GM18870 (cell line): ENCODE data around the gene OR6B1.
"Not testable (repeated sequence)": the region's sequence is repeated elsewhere in the genome, so short reads cannot be mapped to it uniquely, and the experiment has no call there.

Experiments used
- ATAC-seq: cut with Tn5 transposase; IDR thresholded peaks from one replicate; pipeline ENCODE4 v1.9.1; 2021; ENCODE audit warnings: moderate library complexity; ENCODE audit not compliant: unreplicated experiment

OR6B1 gene

DNA sequence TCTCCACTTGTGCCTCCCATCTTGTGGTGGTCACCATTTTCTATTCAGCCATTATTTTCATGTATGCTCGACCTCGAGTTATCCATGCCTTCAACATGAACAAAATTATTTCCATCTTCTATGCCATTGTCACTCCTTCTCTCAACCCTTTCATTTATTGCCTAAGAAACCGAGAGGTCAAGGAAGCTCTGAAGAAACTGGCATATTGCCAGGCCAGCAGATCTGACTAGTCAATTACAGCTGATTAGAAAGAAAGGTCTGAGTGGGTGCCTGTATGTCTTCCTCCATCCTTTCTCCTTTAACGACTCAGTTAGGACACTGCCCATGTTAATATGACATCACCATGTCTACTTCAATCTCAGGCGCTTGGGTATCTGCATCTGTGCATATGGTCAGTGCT, 4.6 kb downstream of the OR6B1 start:
- ATAC-seq, result no peak

DNA sequence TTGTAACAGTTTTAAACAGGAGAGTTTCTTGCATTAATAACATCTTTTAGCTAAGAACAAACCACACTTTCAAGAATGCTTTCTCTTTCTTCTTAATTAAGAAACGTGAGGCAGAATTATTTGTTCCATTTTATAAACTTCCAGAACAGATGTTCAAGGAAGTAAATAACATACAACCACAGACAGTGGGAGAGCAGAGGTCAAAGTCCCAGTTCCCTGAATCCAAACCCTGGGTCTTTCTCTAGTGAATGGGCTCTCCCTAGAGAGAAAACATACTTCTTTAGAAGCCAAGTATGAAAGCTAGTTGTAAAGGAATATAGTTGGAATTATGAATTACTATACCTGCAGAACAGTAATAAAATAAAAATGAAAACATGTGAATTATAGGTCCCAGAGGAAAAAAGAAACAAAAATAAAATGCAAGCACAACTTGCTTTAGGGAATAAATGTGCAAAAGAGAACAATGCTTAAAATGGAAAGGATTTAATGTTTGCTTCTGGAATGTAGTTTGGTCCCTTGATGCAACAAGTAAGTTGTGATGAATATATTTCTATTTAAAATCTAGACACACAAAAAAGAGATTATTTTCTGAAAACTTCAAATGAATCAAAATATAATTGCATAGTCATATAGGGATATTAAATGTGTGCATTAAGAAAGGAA, 6.0 kb downstream of the OR6B1 start:
- ATAC-seq, result no peak

DNA sequence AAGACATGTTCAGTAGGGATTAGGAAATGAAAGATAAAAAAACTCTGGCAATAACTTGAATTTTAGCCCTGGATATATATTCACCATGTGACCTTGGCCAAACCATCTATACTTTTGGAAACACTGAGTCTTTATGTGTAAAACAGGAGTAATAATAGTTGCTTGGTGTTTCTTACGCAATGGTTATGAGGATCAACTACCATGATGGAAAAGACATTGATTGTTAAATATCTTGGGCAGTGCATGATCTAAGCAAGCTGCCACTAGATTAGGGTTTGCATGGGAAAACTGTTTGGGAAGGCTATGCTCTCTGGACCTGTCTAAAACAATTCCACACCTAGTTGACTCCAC, 6.5 kb downstream of the OR6B1 start:
- ATAC-seq, result no peak

DNA sequence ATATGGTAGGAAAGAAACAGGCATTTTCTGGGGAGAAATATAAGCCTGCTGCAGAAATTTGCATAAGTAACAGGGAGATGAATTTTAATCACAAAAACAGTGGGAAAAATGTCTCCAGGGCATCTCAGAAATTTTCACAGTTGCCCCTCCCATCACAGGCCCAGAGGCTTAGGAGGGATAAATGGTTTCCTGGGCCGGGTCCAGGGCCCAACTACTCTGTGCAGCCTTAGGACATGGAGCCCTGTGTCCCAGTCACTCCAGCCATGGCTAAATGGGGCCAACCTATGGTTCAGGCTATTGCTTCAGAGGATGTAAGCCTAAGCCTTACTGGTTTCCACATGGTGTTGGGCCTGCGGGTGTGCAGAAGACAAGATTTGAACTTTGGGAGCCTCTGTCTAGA, 9.2 kb downstream of the OR6B1 start:
- no peak for ATAC-seq

DNA sequence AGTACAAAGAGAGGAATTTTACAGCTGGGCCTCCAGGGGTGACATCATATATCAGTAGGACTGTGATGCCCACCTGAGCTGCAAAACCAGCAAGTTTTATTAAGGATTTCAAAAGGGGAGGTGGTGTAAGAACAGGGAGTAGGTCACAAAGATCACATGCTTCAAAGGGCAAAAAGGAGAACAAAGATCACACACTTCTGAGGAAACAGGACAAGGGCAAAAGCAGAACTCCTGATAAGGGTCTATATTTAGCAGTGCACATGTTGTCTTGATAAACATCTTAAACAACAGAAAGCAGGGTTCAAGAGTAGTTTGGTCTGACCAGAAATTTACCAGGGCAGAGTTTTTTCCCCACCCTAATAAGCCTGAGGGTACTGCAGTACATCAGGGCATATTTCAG, 9.9 kb downstream of the OR6B1 start:
- not testable (repeated sequence) for ATAC-seq

DNA sequence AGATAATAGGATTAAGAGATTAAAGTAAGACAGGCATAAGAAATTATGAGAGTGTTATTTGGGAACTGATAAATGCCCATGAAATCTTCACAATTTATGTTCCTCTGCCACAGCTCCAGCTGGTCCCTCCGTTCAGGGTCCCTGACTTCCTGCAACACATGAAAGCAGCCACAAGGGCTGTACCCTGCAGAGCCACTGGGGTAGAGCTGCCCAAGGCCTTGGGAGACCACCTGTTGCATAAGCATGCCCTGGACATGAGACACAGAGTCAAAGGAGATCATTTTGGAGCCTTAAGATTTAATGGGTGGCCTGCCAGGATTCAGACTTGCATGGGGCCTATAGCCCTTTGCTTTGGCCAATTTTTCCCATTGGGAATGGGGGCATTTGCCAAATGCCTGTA, 10.7 kb downstream of the OR6B1 start:
- not testable (repeated sequence) for ATAC-seq

DNA sequence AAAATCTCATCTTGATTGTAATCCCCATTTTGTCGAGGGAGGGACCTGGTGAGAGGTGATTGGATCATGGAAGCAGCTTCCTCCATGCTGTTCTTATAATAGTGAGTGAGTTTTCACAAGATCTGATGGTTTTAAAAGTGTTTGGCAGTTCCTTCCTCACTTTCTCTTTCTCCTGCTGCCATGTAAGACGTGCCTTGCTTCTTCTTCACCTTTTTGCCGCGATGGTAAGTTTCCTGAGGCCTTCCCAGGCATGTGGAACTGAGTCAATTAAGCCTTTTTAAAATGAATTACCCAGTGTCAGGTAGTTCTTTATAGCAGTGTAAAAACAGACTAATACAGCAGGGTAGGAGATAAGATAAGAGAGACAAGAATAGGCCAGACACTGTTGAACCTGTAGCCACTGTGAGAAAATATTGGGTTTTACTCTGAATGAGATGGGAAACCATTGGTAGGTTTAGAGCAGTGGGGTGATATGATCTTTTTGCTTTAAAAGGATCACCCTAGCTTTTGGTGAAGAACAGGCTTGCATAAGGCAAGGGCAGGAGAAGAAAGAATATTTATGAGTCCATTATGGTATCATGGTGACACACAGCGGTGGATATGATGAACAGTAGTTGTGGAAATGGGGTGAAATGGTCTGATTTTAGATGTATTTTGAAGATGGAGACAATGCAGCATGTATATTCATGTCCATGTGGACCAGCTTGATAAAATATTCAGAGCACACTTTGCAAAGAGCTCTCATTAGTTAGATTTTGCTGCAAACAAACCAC, 11.5 kb downstream of the OR6B1 start:
- no peak for ATAC-seq

DNA sequence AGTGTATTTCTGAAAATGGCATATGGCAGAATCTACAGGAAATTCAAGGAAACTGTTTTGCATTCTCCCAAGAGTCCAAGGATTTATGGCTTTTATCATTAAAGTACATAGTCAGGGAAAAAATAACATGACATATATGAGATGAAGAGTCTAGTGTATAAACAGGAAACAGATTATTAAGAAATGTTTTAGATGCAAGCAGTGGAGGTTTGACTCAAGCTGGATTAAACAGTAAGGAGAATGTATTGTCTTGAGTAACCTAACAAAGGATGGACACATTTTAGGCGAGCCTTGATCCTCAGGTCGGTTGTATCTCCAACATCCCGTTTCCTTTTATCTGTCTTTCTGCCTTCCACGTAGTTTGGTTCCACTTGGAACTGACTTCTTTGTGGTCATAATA, 17.9 kb downstream of the OR6B1 start:
- ATAC-seq, result no peak

DNA sequence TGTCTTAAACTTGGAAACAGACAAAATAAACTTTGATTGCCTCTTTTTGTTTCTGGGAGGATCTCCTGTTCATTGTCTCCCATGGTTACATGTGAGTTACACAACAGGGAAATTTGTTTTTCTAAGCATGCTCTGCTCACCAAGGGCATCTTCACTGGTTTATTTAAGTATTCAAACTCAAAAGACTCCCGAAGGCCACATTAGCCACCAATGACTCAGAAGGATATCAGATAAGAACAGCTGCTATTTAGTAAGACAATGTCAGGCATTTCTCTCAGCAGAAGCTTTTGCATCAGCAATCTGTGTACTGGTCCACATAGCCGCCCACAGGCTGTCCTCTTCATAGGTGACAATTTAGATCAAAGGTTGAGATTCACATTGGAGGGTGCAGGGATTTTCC, 19.3 kb downstream of the OR6B1 start:
- no peak for ATAC-seq

DNA sequence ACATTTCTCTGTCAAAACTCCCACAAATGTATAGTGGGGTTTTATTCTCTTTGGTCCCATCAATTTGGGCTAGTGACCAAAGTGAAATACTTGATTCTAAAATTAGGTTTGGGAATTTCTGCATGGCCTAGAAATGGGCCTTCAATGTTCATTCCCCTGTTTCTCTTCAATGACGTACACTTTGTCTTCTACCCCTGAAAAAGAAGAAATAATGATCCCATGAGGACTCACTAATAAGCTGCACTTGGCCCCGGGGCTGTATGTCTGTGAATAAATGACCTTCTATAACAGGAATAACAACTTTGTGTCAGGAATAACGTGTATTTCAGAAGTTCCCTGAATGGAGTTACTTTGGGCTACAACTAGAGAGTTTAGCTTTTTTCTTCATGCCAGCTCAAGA, 20.2 kb downstream of the OR6B1 start:
- ATAC-seq, result no peak

DNA sequence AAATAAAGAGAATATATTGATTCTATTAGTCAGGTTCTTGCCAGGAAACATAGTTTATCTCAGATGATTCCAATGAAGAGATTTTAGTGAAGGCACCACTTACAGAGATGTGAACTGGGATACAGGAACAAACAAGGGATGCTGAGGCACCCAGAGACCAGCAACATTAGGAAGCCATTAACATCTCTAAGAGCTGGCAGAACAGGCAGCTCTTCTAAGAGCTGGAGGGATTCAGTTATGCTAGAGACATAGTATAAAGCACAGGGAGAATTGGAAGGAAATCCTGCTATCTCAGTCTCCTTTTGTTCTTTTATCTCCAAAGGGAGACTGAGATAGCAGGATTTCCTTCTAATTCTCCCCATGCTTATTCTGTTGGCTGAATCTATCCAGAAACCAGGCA, 22.0 kb downstream of the OR6B1 start:
- ATAC-seq, result no peak

DNA sequence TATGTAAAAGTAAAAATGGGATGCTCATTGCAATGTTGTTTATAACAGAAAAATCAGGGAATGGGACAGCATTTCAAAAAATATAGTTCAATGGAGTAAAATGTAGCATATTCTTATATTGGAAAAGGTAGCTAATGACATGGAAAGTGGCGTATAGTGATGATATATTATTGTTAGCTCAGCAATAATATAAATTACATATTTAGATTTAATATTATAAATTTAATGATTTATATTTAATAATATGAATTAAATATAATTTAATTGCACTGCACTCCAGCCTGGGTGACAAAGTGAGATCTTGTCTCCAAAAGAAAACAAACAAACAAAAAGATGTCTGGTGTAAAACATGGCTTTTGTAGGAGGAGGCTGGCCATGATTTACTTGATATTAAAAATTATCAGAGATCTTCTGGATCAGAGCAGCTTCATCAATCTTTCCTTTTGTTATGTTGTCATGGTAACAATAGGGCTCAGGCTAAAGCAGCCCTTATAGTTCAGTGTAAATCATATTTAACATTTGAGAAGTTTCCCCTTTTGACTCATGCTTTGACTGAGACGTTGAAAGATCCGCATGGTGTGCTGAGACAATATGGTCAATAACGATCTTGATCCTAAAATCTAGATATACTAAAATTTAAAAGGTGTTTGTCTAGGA, 23.2 kb downstream of the OR6B1 start:
- ATAC-seq, result no peak

DNA sequence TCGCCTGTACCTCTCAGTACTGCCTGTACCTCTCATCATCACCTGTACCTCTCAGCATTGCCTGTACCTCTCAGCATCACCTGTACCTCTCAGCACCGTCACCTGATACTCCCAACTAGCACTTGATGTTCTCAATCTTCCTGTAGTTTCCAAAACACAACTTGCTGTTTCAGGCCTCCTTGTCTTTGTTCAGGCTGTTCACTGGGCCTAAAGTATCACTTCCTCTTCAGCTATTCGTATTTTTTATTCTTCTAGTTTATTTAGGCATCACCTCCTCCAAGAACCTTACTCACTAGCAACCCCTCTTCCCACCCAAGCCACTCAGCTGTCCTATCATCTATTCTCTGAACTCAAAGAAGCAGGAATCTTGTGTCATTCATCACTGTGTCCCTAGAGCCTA, 24.1 kb downstream of the OR6B1 start:
- no peak for ATAC-seq

DNA sequence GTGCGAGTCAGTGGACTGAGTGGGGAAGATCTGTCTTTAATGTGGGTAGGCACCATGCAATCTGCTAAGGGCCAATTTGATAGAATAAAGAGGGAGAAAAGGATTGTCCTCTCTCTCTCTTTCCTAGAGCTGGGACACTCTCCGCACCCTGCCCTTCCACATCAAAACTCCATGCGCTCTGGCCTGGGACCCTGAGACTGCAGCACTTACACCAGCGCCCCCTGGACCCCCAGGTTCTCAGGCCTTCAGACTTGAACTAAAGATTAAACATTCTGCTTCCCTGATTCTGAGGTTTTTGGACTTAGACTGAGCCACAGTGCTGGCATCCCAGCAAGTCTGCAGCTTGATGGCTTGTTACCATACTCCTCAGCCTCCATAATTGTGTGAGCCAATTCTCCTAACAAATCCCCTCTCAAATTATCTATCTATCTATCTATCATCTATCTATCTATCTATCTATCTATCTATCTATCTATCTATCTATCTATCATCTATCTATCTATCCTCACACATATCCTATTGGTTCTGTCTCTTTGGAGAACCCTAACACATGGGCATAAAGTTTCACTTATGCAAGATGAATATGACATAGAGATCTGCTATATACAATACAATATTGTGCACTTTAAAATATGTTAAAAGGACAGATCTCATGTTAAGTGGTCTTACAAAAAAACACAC, 26.2 kb downstream of the OR6B1 start:
- ATAC-seq, result no peak

DNA sequence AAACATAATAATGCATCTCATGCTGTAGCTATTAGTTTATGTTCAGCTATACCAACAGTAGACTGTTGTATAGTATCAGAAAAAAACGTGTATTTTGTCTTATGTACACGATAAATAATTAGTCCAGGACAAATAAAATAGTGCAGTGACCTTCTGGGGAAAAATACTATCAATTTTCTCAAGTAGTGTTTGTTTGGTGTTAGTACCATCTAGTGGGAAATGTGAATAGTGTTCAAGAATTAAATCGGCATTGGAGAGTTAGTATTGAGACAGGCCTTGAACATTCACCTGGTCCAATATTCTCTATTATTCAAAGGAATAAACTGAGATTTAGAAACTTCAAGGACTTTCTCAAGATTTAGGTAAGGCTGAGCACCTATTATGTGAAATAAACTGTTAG, 26.9 kb downstream of the OR6B1 start:
- ATAC-seq, result no peak

DNA sequence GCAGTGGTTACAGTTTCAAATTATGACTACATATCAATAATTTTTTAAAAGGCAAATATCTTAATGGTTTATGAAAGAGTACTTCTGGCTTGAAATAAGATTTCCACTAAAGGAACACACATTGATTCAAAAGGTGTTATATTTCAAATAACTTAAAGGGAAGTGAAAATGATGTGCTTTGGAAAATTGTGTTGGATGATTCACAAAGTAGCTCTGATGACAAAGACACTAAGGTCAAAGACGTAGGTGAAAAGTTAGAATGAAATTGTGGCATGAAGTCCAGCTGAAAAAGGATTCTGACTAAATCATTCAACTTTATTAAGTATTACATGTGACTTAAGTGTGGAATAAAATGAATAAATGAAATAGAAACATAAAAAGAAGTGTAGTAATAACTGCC, 27.9 kb downstream of the OR6B1 start:
- no peak for ATAC-seq

DNA sequence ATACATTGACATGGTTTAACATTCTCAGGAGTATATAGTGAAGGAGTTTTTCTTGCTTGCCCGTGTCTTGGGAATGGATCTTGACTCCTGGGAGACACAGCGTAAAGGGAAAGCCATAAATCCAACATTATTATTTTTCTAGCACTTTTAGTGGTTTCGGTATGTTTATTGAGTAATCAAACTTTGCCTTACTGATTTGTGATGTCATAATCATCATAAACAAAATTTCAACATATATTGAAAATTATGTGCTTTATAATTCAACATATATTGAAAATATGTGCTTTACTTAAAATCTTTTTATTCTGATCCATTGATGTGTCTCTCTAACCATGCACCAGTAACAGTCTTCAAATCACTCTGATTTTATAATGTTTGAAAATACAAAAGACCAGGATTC, 28.4 kb downstream of the OR6B1 start:
- no peak for ATAC-seq

DNA sequence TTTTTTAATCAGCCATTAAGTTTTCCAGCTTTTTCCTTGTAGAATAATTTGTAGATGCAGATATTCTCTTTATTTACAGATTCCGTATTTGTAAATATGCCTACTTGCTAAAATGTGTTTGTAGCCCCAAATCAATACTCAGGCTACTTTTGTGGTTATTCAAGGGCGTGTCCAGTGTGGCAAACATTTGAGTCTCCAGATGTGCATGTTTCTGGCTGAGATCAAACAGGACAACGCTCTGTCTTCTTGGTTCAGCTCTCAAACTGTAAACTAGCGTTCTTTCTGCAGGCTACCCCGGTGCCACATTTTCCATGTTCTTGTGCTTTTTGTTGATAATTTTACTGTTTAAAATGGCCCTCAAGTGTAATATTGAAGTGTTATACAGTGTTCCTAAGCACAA, 32.4 kb downstream of the OR6B1 start:
- ATAC-seq, result no peak

DNA sequence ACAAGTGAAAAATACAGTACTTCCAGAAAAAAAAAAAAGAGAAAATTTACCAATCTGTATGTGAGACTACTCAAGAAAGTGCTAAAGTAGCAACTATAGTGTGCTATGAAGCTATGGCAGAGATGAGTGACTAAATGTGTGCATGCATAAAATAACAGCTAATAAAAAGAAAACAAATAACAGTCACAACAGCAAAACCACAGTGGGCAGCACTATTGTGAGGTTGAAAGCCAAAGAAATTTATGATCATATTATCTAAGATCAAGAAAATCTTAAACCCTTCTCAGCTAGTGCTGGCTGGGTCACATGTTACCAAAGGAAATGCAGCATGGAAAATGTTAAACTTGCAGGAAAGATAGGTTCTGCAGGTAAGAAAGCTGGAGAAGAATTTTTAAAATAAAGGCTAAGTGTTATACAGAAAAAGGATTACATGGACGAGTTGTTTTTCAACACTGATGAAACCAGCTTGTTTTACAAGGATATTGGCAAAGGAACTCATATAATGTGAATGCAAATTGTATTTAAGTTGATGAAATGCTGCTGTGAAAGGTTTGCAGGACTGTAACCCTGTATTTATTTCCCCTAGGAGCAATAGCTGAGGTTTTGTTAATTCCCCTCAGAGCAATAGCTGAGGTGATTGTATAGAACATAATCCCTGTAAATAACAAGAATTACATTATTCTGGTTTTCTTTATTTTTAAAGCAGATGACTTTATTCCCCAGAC, 33.0 kb downstream of the OR6B1 start:
- ATAC-seq, result no peak

DNA sequence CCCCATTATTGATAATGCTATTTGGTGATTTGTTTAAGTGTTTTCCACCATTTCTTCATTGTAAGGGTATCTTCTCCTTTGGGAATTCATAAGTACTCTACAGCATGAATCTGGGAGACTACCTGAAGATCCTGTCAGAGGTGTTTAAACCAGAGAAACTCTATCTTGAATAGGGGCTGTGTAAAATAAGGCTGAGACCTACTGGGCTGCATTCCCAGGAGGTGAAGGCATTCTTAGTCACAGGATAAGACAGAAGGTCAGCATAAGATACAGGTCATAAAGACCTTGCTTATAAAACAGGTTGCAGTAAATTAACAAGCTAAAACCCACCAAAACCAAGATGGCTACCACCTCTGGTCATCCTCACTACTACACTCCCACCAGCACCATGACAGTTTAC, 35.3 kb downstream of the OR6B1 start:
- no peak for ATAC-seq

DNA sequence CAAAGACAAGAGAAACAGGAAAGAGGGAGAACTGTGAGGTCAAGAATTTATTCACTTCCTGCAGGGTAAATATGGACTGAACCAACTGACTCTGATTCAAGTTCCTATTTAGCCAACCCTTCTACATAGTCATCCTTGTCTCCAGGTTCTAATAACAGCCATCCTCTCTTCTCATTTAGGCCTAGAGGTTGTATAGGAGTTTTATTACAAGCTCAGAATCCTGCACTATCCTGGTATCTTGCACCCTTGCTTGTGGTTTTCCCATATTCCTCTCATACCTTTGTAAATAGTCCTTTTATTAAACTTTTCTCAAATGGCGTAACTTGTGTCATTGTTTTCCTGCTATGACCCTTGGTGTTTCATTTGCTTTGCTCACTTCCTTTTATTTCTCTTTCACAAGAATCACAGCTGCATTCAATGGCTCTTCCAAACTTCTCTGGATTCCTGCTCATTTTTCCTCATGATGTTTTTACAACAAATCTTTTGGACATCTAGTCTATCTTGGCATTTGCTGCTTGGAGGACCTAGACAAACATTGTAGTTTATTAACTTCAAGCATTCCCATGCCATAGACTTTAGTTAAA, 36.3 kb downstream of the OR6B1 start:
- no peak for ATAC-seq
